Muscle of back (tissue), 11 donors: ENCODE results near the gene SLC25A48. TPM values are rescaled to one million over a fixed set of nuclear protein-coding genes. Genes with fewer than 3 reads are reported as not detected.

Experiments
- DNase-seq, 3 donors: peaks; one replicate each; pipeline versions ENCODE4 v3.0.0 to v3.0.0-alpha.2; 2013
- polyA plus RNA-seq, 10 donors: library from polyadenylated mRNA; unstranded; fragments of 120-200 nt; gene quantifications; one replicate each; pipeline ENCODE4 v1.2.1, GENCODE V29; 2013; ENCODE audit not compliant: insufficient read length in 10 of 10

SLC25A48 gene
- polyA plus RNA-seq, 10 donors: 0.16 to 2.7 (median 0.52) TPM; not detected in 1

- no peak for DNase-seq
These were observed 85.7 kb downstream of the SLC25A48 start for GRCh38 chr5:135920199-135920598.

- no peak for DNase-seq
These were observed 86.9 kb downstream of the SLC25A48 start for GRCh38 chr5:135921388-135921787.

GRCh38 chr5:135930029-135930948, 95.8 kb downstream of the SLC25A48 start:
- peak in 1 of 3 donors; percentile 25 for DNase-seq

GRCh38 chr5:135930949-135931295, 96.5 kb downstream of the SLC25A48 start:
- DNase-seq: no peak

- peak in 1 of 3 donors; percentile 12 for DNase-seq
These were observed 100.5 kb downstream of the SLC25A48 start for GRCh38 chr5:135934939-135935338.

- peak in 1 of 3 donors; percentile 28 for DNase-seq
These were observed 102.9 kb downstream of the SLC25A48 start for GRCh38 chr5:135937245-135937911.

Other genes starting within 250 kb of the SLC25A48 start
- not detected for gene IL9, start 61.2 kb downstream of the SLC25A48 start, polyA plus RNA-seq
- gene LECT2, start 120.3 kb downstream of the SLC25A48 start, polyA plus RNA-seq: under 1 TPM in 3 of 10 donors, not detected in 7; 0.28 to 0.90 (median 0.33) TPM
- 100 to 1,000 TPM; 111 to 323 (median 186) TPM for gene TGFBI, start 194.3 kb downstream of the SLC25A48 start, polyA plus RNA-seq